H1 (cell line): Measurements from ENCODE around the gene MEN1. TPM values are rescaled to one million over a fixed set of nuclear protein-coding genes. Genes with fewer than 3 reads are reported as not detected.

Experiments
- CTCF ChIA-PET: fragments of 300-600 bp; sonication (Branson Sonifier 250); formaldehyde crosslinking; loops from one replicate; lab custom pipeline; 2021; ENCODE audit not compliant: partially characterized antibody; lab: Charles Lee
- POLR2A ChIA-PET: fragments of 300-600 bp; sonication (Branson Sonifier 250); formaldehyde crosslinking; loops from one replicate; lab custom pipeline; 2021; ENCODE audit warnings: inconsistent platforms; ENCODE audit not compliant: partially characterized antibody; lab: Charles Lee
- DNase-seq, 2 experiments: peaks; one replicate each; pipeline versions ENCODE4 v3.0.0 to v3.0.0-alpha.2; 2010 to 2022; ENCODE audit warnings: low spot score in 2 of 2, low read depth in 1 of 2, mixed read lengths in 1 of 2
- FAIRE-seq: peaks from 2 replicates; lab custom pipeline; 2011; peaks lifted over from hg19 to GRCh38; lab: Jason Lieb, UNC
- H2AFZ ChIP-seq: 2 replicates; pipeline ENCODE4 v1.8.1; 2012; ENCODE audit warnings: low read length, inconsistent platforms
- H2AK5ac ChIP-seq: 2 replicates; pipeline ENCODE4 v1.6.1; 2013; ENCODE audit warnings: low read depth, low read length
- H2BK120ac ChIP-seq: replicated peaks from 2 replicates; pipeline ENCODE3; 2013; ENCODE audit warnings: low read depth, low read length, inconsistent platforms
- H2BK12ac ChIP-seq: 2 replicates; pipeline ENCODE4 v1.6.1; 2013; ENCODE audit warnings: low read depth, low read length
- H2BK15ac ChIP-seq: 2 replicates; pipeline ENCODE4 v1.6.1; 2013; ENCODE audit warnings: low read length
- H2BK20ac ChIP-seq: 2 replicates; pipeline ENCODE4 v1.6.1; 2013; ENCODE audit warnings: low read length
- H2BK5ac ChIP-seq: 2 replicates; pipeline ENCODE4 v1.6.1; 2013; ENCODE audit warnings: low read depth, low read length
- H3K14ac ChIP-seq: 2 replicates; pipeline ENCODE4 v1.6.1; 2013; ENCODE audit warnings: inconsistent platforms; ENCODE audit not compliant: insufficient read length
- H3K18ac ChIP-seq: 2 replicates; pipeline ENCODE4 v1.6.1; 2013; ENCODE audit warnings: low read length; ENCODE audit errors: extremely low read depth
- H3K23ac ChIP-seq: 2 replicates; pipeline ENCODE4 v1.6.1; 2013; ENCODE audit warnings: inconsistent platforms; ENCODE audit not compliant: insufficient read length
- H3K23me2 ChIP-seq: 2 replicates; pipeline ENCODE4 v1.6.1; 2013; ENCODE audit warnings: low read depth, low read length
- H3K27ac ChIP-seq: 2 replicates; pipeline ENCODE4 v1.6.1; 2011; ENCODE audit warnings: low read depth, low read length, inconsistent platforms
- H3K27me3 ChIP-seq, 4 experiments: replicated peaks in 1 of 4; 1 replicate in 1 of 4; 2 replicates in 3 of 4; pipeline versions ENCODE4 v1.6.1 to v1.8.1; 2011 to 2013; ENCODE audit warnings: low read length in 3 of 4, mild to moderate bottlenecking in 3 of 4, inconsistent platforms in 2 of 4, mixed read lengths in 2 of 4, moderate library complexity in 1 of 4; ENCODE audit not compliant: control insufficient read depth in 3 of 4, insufficient read depth in 3 of 4; ENCODE audit errors: extremely low read depth in 1 of 4
- H3K36me3 ChIP-seq, 4 experiments: 2 replicates each; pipeline versions ENCODE4 v1.6.1 to v1.8.1; 2011 to 2013; ENCODE audit warnings: mild to moderate bottlenecking in 4 of 4, low read length in 3 of 4, moderate library complexity in 2 of 4, control low read depth in 1 of 4, inconsistent platforms in 1 of 4; ENCODE audit not compliant: insufficient read depth in 4 of 4, control insufficient read depth in 2 of 4
- H3K4ac ChIP-seq: replicated peaks from 2 replicates; pipeline ENCODE3; 2013; ENCODE audit warnings: low read length, low read depth, mixed read lengths, inconsistent platforms; ENCODE audit not compliant: insufficient read length
- H3K4me1 ChIP-seq, 4 experiments: replicated peaks in 1 of 4; 1 replicate in 1 of 4; 2 replicates in 3 of 4; pipeline versions ENCODE4 v1.6.1 to v1.8.1; 2011 to 2013; ENCODE audit warnings: low read length in 3 of 4, inconsistent platforms in 2 of 4, mixed read lengths in 1 of 4; ENCODE audit not compliant: insufficient read depth in 4 of 4, control insufficient read depth in 3 of 4
- H3K4me2 ChIP-seq, 2 experiments: 2 replicates each; pipeline versions ENCODE4 v1.6.1 to v1.8.1; 2011 to 2013; ENCODE audit warnings: low read depth in 2 of 2, low read length in 2 of 2, control low read depth in 1 of 2, inconsistent platforms in 1 of 2, mild to moderate bottlenecking in 1 of 2; ENCODE audit not compliant: insufficient read depth in 1 of 2
- H3K4me3 ChIP-seq, 4 experiments: fragments of 200-600, 300-600 bp in 1 of 4; sonication (generic), shearing (Covaris generic), sonication (Bioruptor Twin) in 1 of 4; 2 replicates each; pipeline versions ENCODE4 v1.5.1 to v1.8.1; 2011 to 2016; ENCODE audit warnings: low read length in 4 of 4, low read depth in 3 of 4, control low read depth in 2 of 4, inconsistent platforms in 2 of 4, mild to moderate bottlenecking in 2 of 4, mixed read lengths in 1 of 4, moderate library complexity in 1 of 4; ENCODE audit not compliant: insufficient read depth in 2 of 4; ENCODE audit errors: extremely low read depth in 1 of 4
- H3K56ac ChIP-seq: replicated peaks from 2 replicates; pipeline ENCODE3; 2013; ENCODE audit warnings: low read depth, mild to moderate bottlenecking, mixed read lengths, low read length, inconsistent platforms; ENCODE audit not compliant: insufficient read length
- H3K79me1 ChIP-seq: 2 replicates; pipeline ENCODE4 v1.6.1; 2013; ENCODE audit warnings: low read depth, low read length, control low read depth
- H3K79me2 ChIP-seq, 2 experiments: 2 replicates each; pipeline versions ENCODE4 v1.6.1 to v1.8.1; 2012 to 2013; ENCODE audit warnings: low read length in 2 of 2, mild to moderate bottlenecking in 2 of 2, inconsistent platforms in 1 of 2; ENCODE audit not compliant: insufficient read depth in 2 of 2, control insufficient read depth in 1 of 2
- H3K9ac ChIP-seq, 4 experiments: replicated peaks in 1 of 4; 1 replicate in 1 of 4; 2 replicates in 3 of 4; pipeline versions ENCODE4 v1.6.1 to v1.8.1; 2011 to 2013; ENCODE audit warnings: low read depth in 3 of 4, low read length in 3 of 4, control low read depth in 2 of 4, mild to moderate bottlenecking in 2 of 4, moderate library complexity in 2 of 4, inconsistent platforms in 1 of 4; ENCODE audit errors: extremely low read depth in 1 of 4
- H3K9me3 ChIP-seq, 2 experiments: 2 replicates each; pipeline versions ENCODE4 v1.6.1 to v1.8.1; 2012 to 2013; ENCODE audit warnings: mild to moderate bottlenecking in 2 of 2, moderate library complexity in 2 of 2, control low read depth in 1 of 2, inconsistent platforms in 1 of 2, low read depth in 1 of 2, low read length in 1 of 2, mixed read lengths in 1 of 2; ENCODE audit not compliant: insufficient read depth in 2 of 2
- H4K20me1 ChIP-seq, 2 experiments: replicated peaks in 1 of 2; 2 replicates each; pipeline versions ENCODE3 to v1.8.1; 2011 to 2013; ENCODE audit warnings: inconsistent platforms in 2 of 2, low read length in 2 of 2, mild to moderate bottlenecking in 1 of 2; ENCODE audit not compliant: insufficient read depth in 2 of 2, control insufficient read depth in 1 of 2
- H4K5ac ChIP-seq: 2 replicates; pipeline ENCODE4 v1.6.1; 2013; ENCODE audit warnings: low read length, low read depth, mixed read lengths, inconsistent platforms; ENCODE audit not compliant: insufficient read length
- H4K8ac ChIP-seq: 2 replicates; pipeline ENCODE4 v1.8.0; 2013; ENCODE audit warnings: mild to moderate bottlenecking, moderate library complexity, low read length, inconsistent platforms; ENCODE audit not compliant: insufficient read depth; ENCODE audit errors: extremely low read depth
- H4K91ac ChIP-seq: replicated peaks from 2 replicates; pipeline ENCODE3; 2013; ENCODE audit warnings: low read length, mixed read lengths, inconsistent platforms; ENCODE audit not compliant: insufficient read length
- GABPA ChIP-seq: IDR thresholded peaks from 2 replicates; pipeline ENCODE4 v1.6.1; 2011; ENCODE audit warnings: mild to moderate bottlenecking, low read length, moderate library complexity, borderline replicate concordance; ENCODE audit not compliant: insufficient read depth
- POLR2A ChIP-seq, 2 experiments: IDR thresholded peaks; 1 replicate in 1 of 2; 2 replicates in 1 of 2; pipeline ENCODE4 v1.6.1; 2011; ENCODE audit warnings: low read depth in 2 of 2, low read length in 2 of 2, mild to moderate bottlenecking in 2 of 2; ENCODE audit errors: control extremely low read depth in 1 of 2
- POLR2AphosphoS5 ChIP-seq: IDR thresholded peaks from 2 replicates; pipeline ENCODE4 v1.6.1; 2011; ENCODE audit warnings: low read depth, low read length
- RAD21 ChIP-seq, 2 experiments: IDR thresholded peaks in 1 of 2; conservative IDR thresholded peaks in 1 of 2; 2 replicates each; pipeline ENCODE4 v1.6.1; 2011; ENCODE audit warnings: low read depth in 2 of 2, low read length in 2 of 2, improper control_type of control experiment in 1 of 2, inconsistent platforms in 1 of 2, mild to moderate bottlenecking in 1 of 2, moderate library complexity in 1 of 2
- SP2 ChIP-seq: IDR thresholded peaks from 2 replicates; pipeline ENCODE4 v1.6.1; 2012; ENCODE audit warnings: mild to moderate bottlenecking, low read length, inconsistent platforms
- WGBS, 2 experiments: shearing (Covaris generic) in 1 of 2; methylation state at CpG; one replicate each; pipeline versions ENCODE4 v1.1.6 to v1.1.7; 2013 to 2015; ENCODE audit warnings: low lambda C conversion rate in 2 of 2, mixed read lengths in 2 of 2, inconsistent platforms in 1 of 2, low coverage in 1 of 2, missing lambda C conversion rate in 1 of 2; ENCODE audit not compliant: insufficient replicate concordance in 2 of 2, insufficient coverage in 1 of 2, insufficient read length in 1 of 2; ENCODE audit errors: extremely low coverage in 1 of 2, missing lambda C conversion rate in 1 of 2; 5-methylcytosine and 5-hydroxymethylcytosine counted together
- polyA plus RNA-seq, 7 experiments: library from polyadenylated mRNA; depleted of rRNA in 3 of 7; stranded (reverse) in 5 of 7; unstranded in 2 of 7; fragments of >200 nt in 5 of 7; fragments of 200-250 nt in 2 of 7; gene quantifications; 1 replicate in 5 of 7; 2 replicates in 1 of 7; 4 replicates in 1 of 7; pipeline versions ENCODE4 v1.2.1 to v1.2.3, GENCODE V29; 2011 to 2013; ENCODE audit warnings: missing spikeins in 2 of 7, mixed read lengths in 2 of 7
- total RNA-seq: library from RNA; stranded (reverse); fragmentation: NEBNext Ultra II Directional; extraction: Animal tissue kit (Norgen Biotek cat#: 25700); gene quantifications from 2 replicates; pipeline ENCODE4 v1.2.1, GENCODE V29; 2021

MEN1 gene
- total and polyA plus RNA-seq, 2 of the 8 experiments (the other 6 are each of a cell fraction or from before 2014, with no cell fraction given), result 47.2 to 56.3 TPM

DNA sequence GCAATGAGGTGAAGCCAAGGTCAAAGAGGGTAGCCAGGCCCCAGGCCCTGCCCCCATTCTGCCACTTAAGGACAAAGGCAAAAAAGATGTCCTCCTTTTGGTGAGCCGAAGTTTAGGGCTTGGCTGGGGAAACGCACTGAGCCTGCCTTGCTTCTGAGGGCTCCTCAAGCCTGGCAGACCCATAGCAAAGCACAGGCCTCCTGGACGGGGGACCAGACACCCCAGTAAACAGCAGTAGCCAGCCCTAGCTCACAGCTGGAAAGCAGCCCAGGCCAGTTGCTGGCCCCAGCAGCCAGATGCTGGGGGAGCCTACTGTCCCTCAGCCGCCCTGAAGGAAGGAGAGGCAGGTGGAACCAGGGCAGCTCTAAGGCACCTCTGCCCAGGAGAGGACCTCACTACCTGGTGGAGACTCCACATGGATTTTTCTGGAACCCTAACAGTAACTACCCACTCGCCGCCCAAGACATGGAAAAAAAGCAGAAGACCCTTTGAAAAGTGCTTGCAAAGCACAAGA is 46.8 kb downstream of the MEN1 start:
- 65% methylated on average over 6 of the region's 6 CpGs; no CpG with 5 or more reads in 1 of the 2 experiments for WGBS, 2 experiments
- Histone ChIP-seq H2AFZ (no peak overlapping the region), H4K20me1 (peaks cover 15 to 21% of the 10 kb centered on the region in 2 experiments), H3K14ac (no peak overlapping the region), H4K91ac (peak overlapping the region; percentile 67), H3K4ac (no peak overlapping the region), H3K23me2 (no peaks in the 10 kb centered on the region), H2BK20ac (peak overlapping the region; percentile 75; the same call in 1 of the 2 replicates), H3K4me3 (peak overlapping the region in 3 of 4 experiments; percentile 5 to 36 (median 14); a peak in 4 of 8 replicates), H2BK5ac (peak overlapping the region; percentile 100), H3K56ac (peak overlapping the region; percentile 27), H3K36me3 (peaks cover 26 to 51% (median 39%) of the 10 kb centered on the region in 4 experiments), H3K79me2 (peaks cover 0 to 13% of the 10 kb centered on the region in 2 experiments; a peak in 1 of 4 replicates), H3K9me3 (no peaks in the 10 kb centered on the region), H3K23ac (no peak overlapping the region), H3K27ac (peak overlapping the region; percentile 86), H2AK5ac (no peak overlapping the region), H2BK15ac (no peak overlapping the region; the same call in 1 of the 2 replicates), H2BK12ac (peak overlapping the region; percentile 72), H3K9ac (peak overlapping the region in 2 of 4 experiments; percentile 15 to 51; a peak in 4 of 7 replicates), H3K4me2 (peak overlapping the region; percentile 56 to 70), H2BK120ac (peak overlapping the region; percentile 62), H3K4me1 (peaks cover 26 to 76% (median 64%) of the 10 kb centered on the region in 4 experiments), H3K79me1 (peaks cover 3% of the 10 kb centered on the region), H3K18ac (peak overlapping the region; percentile 92), H4K8ac (no peak overlapping the region), H3K27me3 (no peaks in the 10 kb centered on the region), H4K5ac (peak overlapping the region; percentile 61)
- TF ChIP-seq SP2, result no peak
- TF ChIP-seq POLR2A (IDR thresholded peaks at IDR 0.05; ENCODE audit: control extremely low read depth in 1 of 2, low read depth in 2 of 2, low read length in 2 of 2), result peak in 1 of 2 experiments; percentile 41; a peak in 1 of 3 replicates
- peak; percentile 71 for TF ChIP-seq POLR2AphosphoS5
- TF ChIP-seq GABPA, result no peak
- TF ChIP-seq RAD21 (IDR thresholded peaks at IDR 0.05 in 1 of 2, conservative IDR thresholded peaks at IDR 0.05 in 1 of 2; ENCODE audit: low read depth in 2 of 2, low read length in 2 of 2), result no peak
- ChIA-PET POLR2A (interaction anchor here (1.1 to 42.9 kb wide), 12 partner anchors 2 to 373 kb away, joined by 3 to 1087 read pairs (median 4); partner anchors contain the start of genes FAU, MRPL49, PYGM and RASGRP2), CTCF (interaction anchor here (0.7 to 23.6 kb wide), 6 partner anchors 11 to 112 kb away, joined by 3 to 376 read pairs (median 4); partner anchors contain the start of gene RASGRP2)
- DNase-seq (no peak), FAIRE-seq (no peak)
